ENCODE results near the gene LHFPL3.

DNA sequence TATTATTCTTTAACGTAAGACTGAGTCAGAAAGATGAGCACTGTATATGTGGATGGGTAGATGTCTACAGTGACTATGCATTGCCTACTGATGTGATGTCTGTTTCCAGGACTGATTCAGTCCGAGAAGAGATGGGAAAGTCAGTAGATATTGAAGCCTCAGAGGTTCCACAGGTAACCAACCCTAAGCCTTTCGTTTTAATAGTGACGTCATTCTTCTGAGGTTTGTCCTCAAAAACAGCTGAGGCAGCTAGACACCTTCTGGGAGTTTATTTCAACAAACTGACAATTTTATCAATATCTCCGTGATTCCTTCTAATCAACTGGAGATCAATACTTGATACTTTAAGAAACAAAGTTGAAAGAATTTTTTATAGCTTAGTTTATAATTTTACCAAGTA is 171.6 kb downstream of the LHFPL3 start:
- TF ChIP-seq, protein P1, sequence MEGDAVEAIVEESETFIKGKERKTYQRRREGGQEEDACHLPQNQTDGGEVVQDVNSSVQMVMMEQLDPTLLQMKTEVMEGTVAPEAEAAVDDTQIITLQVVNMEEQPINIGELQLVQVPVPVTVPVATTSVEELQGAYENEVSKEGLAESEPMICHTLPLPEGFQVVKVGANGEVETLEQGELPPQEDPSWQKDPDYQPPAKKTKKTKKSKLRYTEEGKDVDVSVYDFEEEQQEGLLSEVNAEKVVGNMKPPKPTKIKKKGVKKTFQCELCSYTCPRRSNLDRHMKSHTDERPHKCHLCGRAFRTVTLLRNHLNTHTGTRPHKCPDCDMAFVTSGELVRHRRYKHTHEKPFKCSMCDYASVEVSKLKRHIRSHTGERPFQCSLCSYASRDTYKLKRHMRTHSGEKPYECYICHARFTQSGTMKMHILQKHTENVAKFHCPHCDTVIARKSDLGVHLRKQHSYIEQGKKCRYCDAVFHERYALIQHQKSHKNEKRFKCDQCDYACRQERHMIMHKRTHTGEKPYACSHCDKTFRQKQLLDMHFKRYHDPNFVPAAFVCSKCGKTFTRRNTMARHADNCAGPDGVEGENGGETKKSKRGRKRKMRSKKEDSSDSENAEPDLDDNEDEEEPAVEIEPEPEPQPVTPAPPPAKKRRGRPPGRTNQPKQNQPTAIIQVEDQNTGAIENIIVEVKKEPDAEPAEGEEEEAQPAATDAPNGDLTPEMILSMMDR (IDR thresholded peaks at IDR 0.05; ENCODE audit: low read depth, low read length, poor library complexity, severe bottlenecking) = no peak
- no peak for TF ChIP-seq EZH2phosphoT487 (IDR thresholded peaks at IDR 0.05; ENCODE audit: borderline replicate concordance, low read length)
